ENCODE data around the gene KRT15.

DNA sequence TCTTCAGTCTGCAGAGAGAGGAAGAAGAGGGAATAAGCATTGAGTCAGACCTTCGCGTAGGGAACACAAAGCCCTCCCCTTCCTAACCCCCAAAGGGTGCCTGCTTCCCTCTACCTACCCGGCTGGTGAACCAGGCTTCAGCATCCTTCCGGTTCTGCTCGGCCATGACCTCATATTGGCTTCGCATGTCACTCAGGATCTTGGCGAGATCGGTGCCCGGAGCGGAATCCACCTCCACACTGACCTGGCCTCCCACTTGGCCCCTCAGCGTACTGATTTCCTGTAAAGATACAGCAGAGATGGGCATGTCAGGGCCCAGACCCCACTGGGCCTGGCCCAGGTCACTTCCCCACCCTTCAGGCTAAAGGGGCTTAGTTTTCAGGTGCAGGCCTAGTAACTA lies 5.6 kb upstream of the KRT15 start:
- no peak for TF ChIP-seq EZH2 (optimal IDR thresholded peaks at IDR 0.05; ENCODE audit: low read depth, low read length)
- TF ChIP-seq, protein P1, sequence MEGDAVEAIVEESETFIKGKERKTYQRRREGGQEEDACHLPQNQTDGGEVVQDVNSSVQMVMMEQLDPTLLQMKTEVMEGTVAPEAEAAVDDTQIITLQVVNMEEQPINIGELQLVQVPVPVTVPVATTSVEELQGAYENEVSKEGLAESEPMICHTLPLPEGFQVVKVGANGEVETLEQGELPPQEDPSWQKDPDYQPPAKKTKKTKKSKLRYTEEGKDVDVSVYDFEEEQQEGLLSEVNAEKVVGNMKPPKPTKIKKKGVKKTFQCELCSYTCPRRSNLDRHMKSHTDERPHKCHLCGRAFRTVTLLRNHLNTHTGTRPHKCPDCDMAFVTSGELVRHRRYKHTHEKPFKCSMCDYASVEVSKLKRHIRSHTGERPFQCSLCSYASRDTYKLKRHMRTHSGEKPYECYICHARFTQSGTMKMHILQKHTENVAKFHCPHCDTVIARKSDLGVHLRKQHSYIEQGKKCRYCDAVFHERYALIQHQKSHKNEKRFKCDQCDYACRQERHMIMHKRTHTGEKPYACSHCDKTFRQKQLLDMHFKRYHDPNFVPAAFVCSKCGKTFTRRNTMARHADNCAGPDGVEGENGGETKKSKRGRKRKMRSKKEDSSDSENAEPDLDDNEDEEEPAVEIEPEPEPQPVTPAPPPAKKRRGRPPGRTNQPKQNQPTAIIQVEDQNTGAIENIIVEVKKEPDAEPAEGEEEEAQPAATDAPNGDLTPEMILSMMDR (IDR thresholded peaks at IDR 0.05; ENCODE audit: low read length): no peak
- TF ChIP-seq EZH2phosphoT487 (IDR thresholded peaks at IDR 0.05; ENCODE audit: low read length): no peak
